ENCODE data around the gene KRCC1.

GRCh38 chr2:88022669-88022921 lies 33.0 kb downstream of the KRCC1 start:
- no peak for TF ChIP-seq CTCF (conservative IDR thresholded peaks at IDR 0.05)
- TF ChIP-seq ZFX (IDR thresholded peaks at IDR 0.05), result no peak
